Ovary (tissue), 3 donors: ENCODE results near the gene GRHPR.

Source experiments
- EP300 ChIP-seq: sonication (generic); formaldehyde crosslinking; IDR thresholded peaks from one replicate; pipeline ENCODE4 v1.6.1; 2017; ENCODE audit warnings: antibody characterized with exemption
- POLR2A ChIP-seq: fragments of 450-650 bp; IDR thresholded peaks from one replicate; pipeline ENCODE4 v1.6.1; 2017; ENCODE audit warnings: antibody characterized with exemption, mild to moderate bottlenecking, moderate library complexity
- TF ChIP-seq, protein P1 (sequence below), 3 donors: fragments of 450-650 bp in 2 of 3; fragments of 200-600 bp in 1 of 3; IDR thresholded peaks; one replicate each; pipeline versions ENCODE4 v1.5.1 to v1.8.0; 2016 to 2022; ENCODE audit warnings: antibody characterized with exemption in 3 of 3, mild to moderate bottlenecking in 1 of 3
- donor health status: DM: no; HTN: no; CAD: no.

DNA sequence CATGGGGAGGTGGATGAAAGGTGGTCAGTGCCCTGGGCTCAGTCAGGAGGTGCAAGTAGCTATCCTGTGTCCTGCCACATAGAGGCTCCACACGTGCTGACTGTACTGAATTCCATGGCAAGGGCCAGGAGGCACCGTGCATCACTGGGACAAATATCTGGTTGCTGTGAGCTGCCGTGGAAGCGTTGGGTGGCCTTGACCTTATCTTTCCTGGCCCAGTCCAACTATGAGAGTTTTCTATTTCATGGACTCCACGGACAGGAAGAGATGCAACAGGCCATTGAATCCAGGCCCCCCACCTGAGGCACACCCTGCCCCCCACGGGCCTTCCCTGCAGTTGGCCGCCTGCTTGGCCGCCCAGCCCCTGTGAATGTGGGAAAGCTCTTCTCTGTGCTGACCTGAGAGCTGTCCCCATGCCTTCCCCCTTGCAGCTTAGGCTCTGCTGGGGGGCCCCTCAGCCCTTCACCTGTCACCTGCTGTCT is 1.7 kb downstream of the GRHPR start:
- TF ChIP-seq POLR2A = no peak
- TF ChIP-seq, protein P1, sequence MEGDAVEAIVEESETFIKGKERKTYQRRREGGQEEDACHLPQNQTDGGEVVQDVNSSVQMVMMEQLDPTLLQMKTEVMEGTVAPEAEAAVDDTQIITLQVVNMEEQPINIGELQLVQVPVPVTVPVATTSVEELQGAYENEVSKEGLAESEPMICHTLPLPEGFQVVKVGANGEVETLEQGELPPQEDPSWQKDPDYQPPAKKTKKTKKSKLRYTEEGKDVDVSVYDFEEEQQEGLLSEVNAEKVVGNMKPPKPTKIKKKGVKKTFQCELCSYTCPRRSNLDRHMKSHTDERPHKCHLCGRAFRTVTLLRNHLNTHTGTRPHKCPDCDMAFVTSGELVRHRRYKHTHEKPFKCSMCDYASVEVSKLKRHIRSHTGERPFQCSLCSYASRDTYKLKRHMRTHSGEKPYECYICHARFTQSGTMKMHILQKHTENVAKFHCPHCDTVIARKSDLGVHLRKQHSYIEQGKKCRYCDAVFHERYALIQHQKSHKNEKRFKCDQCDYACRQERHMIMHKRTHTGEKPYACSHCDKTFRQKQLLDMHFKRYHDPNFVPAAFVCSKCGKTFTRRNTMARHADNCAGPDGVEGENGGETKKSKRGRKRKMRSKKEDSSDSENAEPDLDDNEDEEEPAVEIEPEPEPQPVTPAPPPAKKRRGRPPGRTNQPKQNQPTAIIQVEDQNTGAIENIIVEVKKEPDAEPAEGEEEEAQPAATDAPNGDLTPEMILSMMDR (IDR thresholded peaks at IDR 0.05) = no peak
- TF ChIP-seq EP300 = no peak
